H1 (cell line): Measurements from ENCODE around the gene TXNRD3. TPM values are rescaled to one million over a fixed set of nuclear protein-coding genes. Genes with fewer than 3 reads are reported as not detected.

Experiments
- CTCF ChIA-PET: fragments of 300-600 bp; sonication (Branson Sonifier 250); formaldehyde crosslinking; loops from one replicate; lab custom pipeline; 2021; ENCODE audit not compliant: partially characterized antibody; lab: Charles Lee
- POLR2A ChIA-PET: fragments of 300-600 bp; sonication (Branson Sonifier 250); formaldehyde crosslinking; loops from one replicate; lab custom pipeline; 2021; ENCODE audit warnings: inconsistent platforms; ENCODE audit not compliant: partially characterized antibody; lab: Charles Lee
- DNase-seq, 2 experiments: peaks; one replicate each; pipeline versions ENCODE4 v3.0.0 to v3.0.0-alpha.2; 2010 to 2022; ENCODE audit warnings: low spot score in 2 of 2, low read depth in 1 of 2, mixed read lengths in 1 of 2
- FAIRE-seq: peaks from 2 replicates; lab custom pipeline; 2011; peaks lifted over from hg19 to GRCh38; lab: Jason Lieb, UNC
- H2AFZ ChIP-seq: 2 replicates; pipeline ENCODE4 v1.8.1; 2012; ENCODE audit warnings: low read length, inconsistent platforms
- H2AK5ac ChIP-seq: 2 replicates; pipeline ENCODE4 v1.6.1; 2013; ENCODE audit warnings: low read depth, low read length
- H2BK120ac ChIP-seq: replicated peaks from 2 replicates; pipeline ENCODE3; 2013; ENCODE audit warnings: low read depth, low read length, inconsistent platforms
- H2BK12ac ChIP-seq: 2 replicates; pipeline ENCODE4 v1.6.1; 2013; ENCODE audit warnings: low read depth, low read length
- H2BK15ac ChIP-seq: 2 replicates; pipeline ENCODE4 v1.6.1; 2013; ENCODE audit warnings: low read length
- H2BK20ac ChIP-seq: 2 replicates; pipeline ENCODE4 v1.6.1; 2013; ENCODE audit warnings: low read length
- H2BK5ac ChIP-seq: 2 replicates; pipeline ENCODE4 v1.6.1; 2013; ENCODE audit warnings: low read depth, low read length
- H3K14ac ChIP-seq: 2 replicates; pipeline ENCODE4 v1.6.1; 2013; ENCODE audit warnings: inconsistent platforms; ENCODE audit not compliant: insufficient read length
- H3K18ac ChIP-seq: 2 replicates; pipeline ENCODE4 v1.6.1; 2013; ENCODE audit warnings: low read length; ENCODE audit errors: extremely low read depth
- H3K23ac ChIP-seq: 2 replicates; pipeline ENCODE4 v1.6.1; 2013; ENCODE audit warnings: inconsistent platforms; ENCODE audit not compliant: insufficient read length
- H3K23me2 ChIP-seq: 2 replicates; pipeline ENCODE4 v1.6.1; 2013; ENCODE audit warnings: low read depth, low read length
- H3K27ac ChIP-seq: 2 replicates; pipeline ENCODE4 v1.6.1; 2011; ENCODE audit warnings: low read depth, low read length, inconsistent platforms
- H3K27me3 ChIP-seq, 4 experiments: replicated peaks in 1 of 4; 1 replicate in 1 of 4; 2 replicates in 3 of 4; pipeline versions ENCODE4 v1.6.1 to v1.8.1; 2011 to 2013; ENCODE audit warnings: low read length in 3 of 4, mild to moderate bottlenecking in 3 of 4, inconsistent platforms in 2 of 4, mixed read lengths in 2 of 4, moderate library complexity in 1 of 4; ENCODE audit not compliant: control insufficient read depth in 3 of 4, insufficient read depth in 3 of 4; ENCODE audit errors: extremely low read depth in 1 of 4
- H3K36me3 ChIP-seq, 4 experiments: 2 replicates each; pipeline versions ENCODE4 v1.6.1 to v1.8.1; 2011 to 2013; ENCODE audit warnings: mild to moderate bottlenecking in 4 of 4, low read length in 3 of 4, moderate library complexity in 2 of 4, control low read depth in 1 of 4, inconsistent platforms in 1 of 4; ENCODE audit not compliant: insufficient read depth in 4 of 4, control insufficient read depth in 2 of 4
- H3K4ac ChIP-seq: replicated peaks from 2 replicates; pipeline ENCODE3; 2013; ENCODE audit warnings: low read length, low read depth, mixed read lengths, inconsistent platforms; ENCODE audit not compliant: insufficient read length
- H3K4me1 ChIP-seq, 4 experiments: replicated peaks in 1 of 4; 1 replicate in 1 of 4; 2 replicates in 3 of 4; pipeline versions ENCODE4 v1.6.1 to v1.8.1; 2011 to 2013; ENCODE audit warnings: low read length in 3 of 4, inconsistent platforms in 2 of 4, mixed read lengths in 1 of 4; ENCODE audit not compliant: insufficient read depth in 4 of 4, control insufficient read depth in 3 of 4
- H3K4me2 ChIP-seq, 2 experiments: 2 replicates each; pipeline versions ENCODE4 v1.6.1 to v1.8.1; 2011 to 2013; ENCODE audit warnings: low read depth in 2 of 2, low read length in 2 of 2, control low read depth in 1 of 2, inconsistent platforms in 1 of 2, mild to moderate bottlenecking in 1 of 2; ENCODE audit not compliant: insufficient read depth in 1 of 2
- H3K4me3 ChIP-seq, 4 experiments: fragments of 200-600, 300-600 bp in 1 of 4; sonication (generic), shearing (Covaris generic), sonication (Bioruptor Twin) in 1 of 4; 2 replicates each; pipeline versions ENCODE4 v1.5.1 to v1.8.1; 2011 to 2016; ENCODE audit warnings: low read length in 4 of 4, low read depth in 3 of 4, control low read depth in 2 of 4, inconsistent platforms in 2 of 4, mild to moderate bottlenecking in 2 of 4, mixed read lengths in 1 of 4, moderate library complexity in 1 of 4; ENCODE audit not compliant: insufficient read depth in 2 of 4; ENCODE audit errors: extremely low read depth in 1 of 4
- H3K56ac ChIP-seq: replicated peaks from 2 replicates; pipeline ENCODE3; 2013; ENCODE audit warnings: low read depth, mild to moderate bottlenecking, mixed read lengths, low read length, inconsistent platforms; ENCODE audit not compliant: insufficient read length
- H3K79me1 ChIP-seq: 2 replicates; pipeline ENCODE4 v1.6.1; 2013; ENCODE audit warnings: low read depth, low read length, control low read depth
- H3K79me2 ChIP-seq, 2 experiments: 2 replicates each; pipeline versions ENCODE4 v1.6.1 to v1.8.1; 2012 to 2013; ENCODE audit warnings: low read length in 2 of 2, mild to moderate bottlenecking in 2 of 2, inconsistent platforms in 1 of 2; ENCODE audit not compliant: insufficient read depth in 2 of 2, control insufficient read depth in 1 of 2
- H3K9ac ChIP-seq, 4 experiments: replicated peaks in 1 of 4; 1 replicate in 1 of 4; 2 replicates in 3 of 4; pipeline versions ENCODE4 v1.6.1 to v1.8.1; 2011 to 2013; ENCODE audit warnings: low read depth in 3 of 4, low read length in 3 of 4, control low read depth in 2 of 4, mild to moderate bottlenecking in 2 of 4, moderate library complexity in 2 of 4, inconsistent platforms in 1 of 4; ENCODE audit errors: extremely low read depth in 1 of 4
- H3K9me3 ChIP-seq, 2 experiments: 2 replicates each; pipeline versions ENCODE4 v1.6.1 to v1.8.1; 2012 to 2013; ENCODE audit warnings: mild to moderate bottlenecking in 2 of 2, moderate library complexity in 2 of 2, control low read depth in 1 of 2, inconsistent platforms in 1 of 2, low read depth in 1 of 2, low read length in 1 of 2, mixed read lengths in 1 of 2; ENCODE audit not compliant: insufficient read depth in 2 of 2
- H4K20me1 ChIP-seq, 2 experiments: replicated peaks in 1 of 2; 2 replicates each; pipeline versions ENCODE3 to v1.8.1; 2011 to 2013; ENCODE audit warnings: inconsistent platforms in 2 of 2, low read length in 2 of 2, mild to moderate bottlenecking in 1 of 2; ENCODE audit not compliant: insufficient read depth in 2 of 2, control insufficient read depth in 1 of 2
- H4K5ac ChIP-seq: 2 replicates; pipeline ENCODE4 v1.6.1; 2013; ENCODE audit warnings: low read length, low read depth, mixed read lengths, inconsistent platforms; ENCODE audit not compliant: insufficient read length
- H4K8ac ChIP-seq: 2 replicates; pipeline ENCODE4 v1.8.0; 2013; ENCODE audit warnings: mild to moderate bottlenecking, moderate library complexity, low read length, inconsistent platforms; ENCODE audit not compliant: insufficient read depth; ENCODE audit errors: extremely low read depth
- H4K91ac ChIP-seq: replicated peaks from 2 replicates; pipeline ENCODE3; 2013; ENCODE audit warnings: low read length, mixed read lengths, inconsistent platforms; ENCODE audit not compliant: insufficient read length
- BACH1 ChIP-seq: IDR thresholded peaks from 2 replicates; pipeline ENCODE4 v1.6.1; 2012; ENCODE audit warnings: low read length, improper control_type of control experiment
- CTBP2 ChIP-seq: IDR thresholded peaks from 2 replicates; pipeline ENCODE4 v1.7.0; 2011; ENCODE audit warnings: borderline replicate concordance, mild to moderate bottlenecking, moderate library complexity, mixed read lengths, low read length; ENCODE audit not compliant: insufficient read depth, insufficient read length
- HDAC2 ChIP-seq, 2 experiments: fragments of 300-600 bp in 1 of 2; sonication (generic) in 1 of 2; IDR thresholded peaks; 2 replicates each; pipeline ENCODE4 v1.6.1; 2011 to 2012; ENCODE audit warnings: low read depth in 2 of 2, low read length in 2 of 2, mild to moderate bottlenecking in 2 of 2, moderate library complexity in 2 of 2, borderline replicate concordance in 1 of 2, inconsistent platforms in 1 of 2
- PHF8 ChIP-seq: fragments of 200-600 bp; sonication (generic); conservative IDR thresholded peaks from 2 replicates; pipeline ENCODE4 v1.7.1; 2012; ENCODE audit warnings: low read depth, mild to moderate bottlenecking, inconsistent platforms, low read length, moderate library complexity
- TAF7 ChIP-seq: optimal IDR thresholded peaks from 2 replicates; pipeline ENCODE3; 2011; ENCODE audit warnings: low read depth, mild to moderate bottlenecking, inconsistent platforms, low read length, moderate library complexity, borderline replicate concordance
- WGBS, 2 experiments: shearing (Covaris generic) in 1 of 2; methylation state at CpG; one replicate each; pipeline versions ENCODE4 v1.1.6 to v1.1.7; 2013 to 2015; ENCODE audit warnings: low lambda C conversion rate in 2 of 2, mixed read lengths in 2 of 2, inconsistent platforms in 1 of 2, low coverage in 1 of 2, missing lambda C conversion rate in 1 of 2; ENCODE audit not compliant: insufficient replicate concordance in 2 of 2, insufficient coverage in 1 of 2, insufficient read length in 1 of 2; ENCODE audit errors: extremely low coverage in 1 of 2, missing lambda C conversion rate in 1 of 2; 5-methylcytosine and 5-hydroxymethylcytosine counted together
- polyA plus RNA-seq, 7 experiments: library from polyadenylated mRNA; depleted of rRNA in 3 of 7; stranded (reverse) in 5 of 7; unstranded in 2 of 7; fragments of >200 nt in 5 of 7; fragments of 200-250 nt in 2 of 7; gene quantifications; 1 replicate in 5 of 7; 2 replicates in 1 of 7; 4 replicates in 1 of 7; pipeline versions ENCODE4 v1.2.1 to v1.2.3, GENCODE V29; 2011 to 2013; ENCODE audit warnings: missing spikeins in 2 of 7, mixed read lengths in 2 of 7
- total RNA-seq: library from RNA; stranded (reverse); fragmentation: NEBNext Ultra II Directional; extraction: Animal tissue kit (Norgen Biotek cat#: 25700); gene quantifications from 2 replicates; pipeline ENCODE4 v1.2.1, GENCODE V29; 2021
- TF ChIP-seq, protein P1 (sequence below): IDR thresholded peaks from 2 replicates; pipeline ENCODE4 v1.6.1; 2012; ENCODE audit warnings: inconsistent platforms

Gene TXNRD3
- total and polyA plus RNA-seq, 2 of the 8 experiments (the other 6 are each of a cell fraction or from before 2014, with no cell fraction given) = 3.4 to 4.3 TPM

GRCh38 chr3:126606001-126606400, 48.9 kb downstream of the TXNRD3 start:
- Histone ChIP-seq H3K56ac (no peak overlapping the region), H3K4me3 (no peak overlapping the region), H4K20me1 (no peaks in the 10 kb centered on the region), H3K9me3 (no peaks in the 10 kb centered on the region), H3K23ac (no peak overlapping the region), H3K79me2 (no peaks in the 10 kb centered on the region), H3K27ac (no peak overlapping the region), H3K14ac (no peak overlapping the region), H4K5ac (no peak overlapping the region), H4K91ac (no peak overlapping the region), H3K36me3 (no peaks in the 10 kb centered on the region), H2BK12ac (no peak overlapping the region), H3K23me2 (no peaks in the 10 kb centered on the region), H2BK5ac (no peak overlapping the region), H3K4me2 (no peak overlapping the region), H3K18ac (no peak overlapping the region), H3K4ac (no peak overlapping the region), H3K9ac (no peak overlapping the region), H2BK20ac (no peak overlapping the region), H2AFZ (no peak overlapping the region), H2BK120ac (no peak overlapping the region), H4K8ac (no peak overlapping the region), H2AK5ac (no peak overlapping the region), H3K4me1 (no peaks in the 10 kb centered on the region), H3K79me1 (no peaks in the 10 kb centered on the region), H3K27me3 (no peaks in the 10 kb centered on the region), H2BK15ac (no peak overlapping the region)
- ChIA-PET POLR2A (no interaction called here), CTCF (interaction anchor here (0.6 to 1.5 kb wide), 4 partner anchors 11 to 480 kb away, joined by 3 read pairs; no protein-coding TSS in a partner anchor)
- no peak for FAIRE-seq
- WGBS, 2 experiments = 81% methylated on average over 3 of the region's 3 CpGs; no CpG with 5 or more reads in 1 of the 2 experiments
- DNase-seq = no peak
- no peak for TF ChIP-seq CTBP2
- TF ChIP-seq BACH1 = no peak
- no peak for TF ChIP-seq TAF7
- TF ChIP-seq HDAC2 (IDR thresholded peaks at IDR 0.05; ENCODE audit: borderline replicate concordance in 1 of 2, low read depth in 2 of 2, low read length in 2 of 2) = no peak
- TF ChIP-seq, protein P1, sequence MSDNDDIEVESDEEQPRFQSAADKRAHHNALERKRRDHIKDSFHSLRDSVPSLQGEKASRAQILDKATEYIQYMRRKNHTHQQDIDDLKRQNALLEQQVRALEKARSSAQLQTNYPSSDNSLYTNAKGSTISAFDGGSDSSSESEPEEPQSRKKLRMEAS = no peak
- no peak for TF ChIP-seq PHF8
